GM12878 (cell line): ENCODE measurements around the gene TNNC2. TPM values are rescaled to one million over a fixed set of nuclear protein-coding genes. Genes with fewer than 3 reads are reported as not detected.

Experiments
- EED ChIP-seq: sonication (generic); IDR thresholded peaks from 2 replicates; pipeline ENCODE4 v1.6.1; 2016; ENCODE audit warnings: antibody characterized with exemption, low read depth
- ELK1 ChIP-seq: IDR thresholded peaks from 2 replicates; pipeline ENCODE4 v1.6.1; 2012; ENCODE audit warnings: low read depth, low read length, improper control_type of control experiment
- HDAC6 ChIP-seq: fragments of 200-600 bp; sonication (generic); IDR thresholded peaks from one replicate; pipeline ENCODE4 v1.8.0; 2017; ENCODE audit warnings: antibody characterized with exemption; ENCODE audit not compliant: unreplicated experiment
- IRF5 ChIP-seq: fragments of 450-650 bp; IDR thresholded peaks from 2 replicates; pipeline ENCODE4 v1.6.1; 2017; ENCODE audit warnings: borderline replicate concordance
- JUND ChIP-seq: IDR thresholded peaks from 2 replicates; pipeline ENCODE4 v1.6.1; 2012; ENCODE audit warnings: low read depth, mild to moderate bottlenecking, low read length, improper control_type of control experiment, moderate library complexity
- KLF5 ChIP-seq: fragments of 450-650 bp; IDR thresholded peaks from 2 replicates; pipeline ENCODE4 v1.6.1; 2014; ENCODE audit warnings: mild to moderate bottlenecking; ENCODE audit not compliant: partially characterized antibody
- LARP7 ChIP-seq: fragments of 450-650 bp; IDR thresholded peaks from 2 replicates; pipeline ENCODE4 v1.6.1; 2017; ENCODE audit warnings: mild to moderate bottlenecking
- MEF2A ChIP-seq: IDR thresholded peaks from 2 replicates; pipeline ENCODE4 v1.6.1; 2011; ENCODE audit warnings: low read depth, mild to moderate bottlenecking, low read length, moderate library complexity; ENCODE audit not compliant: insufficient read depth
- MLLT1 ChIP-seq: fragments of 450-650 bp; IDR thresholded peaks from 2 replicates; pipeline ENCODE4 v1.6.1; 2016; ENCODE audit warnings: mild to moderate bottlenecking
- MTA3 ChIP-seq: IDR thresholded peaks from 2 replicates; pipeline ENCODE4 v1.6.1; 2012; ENCODE audit warnings: low read length, inconsistent platforms, borderline replicate concordance
- MYC ChIP-seq: IDR thresholded peaks from 2 replicates; pipeline ENCODE4 v1.6.1; 2011; ENCODE audit warnings: mild to moderate bottlenecking, low read length, moderate library complexity, inconsistent platforms; ENCODE audit not compliant: insufficient read depth, insufficient replicate concordance, insufficient read length, severe bottlenecking
- NFIC ChIP-seq: IDR thresholded peaks from 2 replicates; pipeline ENCODE4 v1.6.1; 2012; ENCODE audit warnings: low read depth, mild to moderate bottlenecking, inconsistent platforms, low read length, moderate library complexity
- NFXL1 ChIP-seq: fragments of 450-650 bp; IDR thresholded peaks from 2 replicates; pipeline ENCODE4 v1.6.1; 2017; ENCODE audit warnings: antibody characterized with exemption, mild to moderate bottlenecking, borderline replicate concordance
- NFYA ChIP-seq: IDR thresholded peaks from 2 replicates; pipeline ENCODE4 v1.6.1; 2011; ENCODE audit warnings: low read depth, mild to moderate bottlenecking, low read length, improper control_type of control experiment, borderline replicate concordance
- PML ChIP-seq: IDR thresholded peaks from 2 replicates; pipeline ENCODE4 v1.6.1; 2012; ENCODE audit warnings: low read length, inconsistent platforms
- RUNX3 ChIP-seq: IDR thresholded peaks from 2 replicates; pipeline ENCODE4 v1.6.1; 2012; ENCODE audit warnings: low read length, inconsistent platforms
- SIN3A ChIP-seq: IDR thresholded peaks from 2 replicates; pipeline ENCODE4 v1.6.1; 2012; ENCODE audit warnings: low read depth, low read length, improper control_type of control experiment
- SPI1 ChIP-seq: IDR thresholded peaks from 2 replicates; pipeline ENCODE4 v1.6.1; 2011; ENCODE audit warnings: low read depth, mild to moderate bottlenecking, low read length, moderate library complexity, borderline replicate concordance; ENCODE audit not compliant: insufficient read depth
- SREBF2 ChIP-seq: IDR thresholded peaks from 2 replicates; pipeline ENCODE4 v1.6.1; 2012; ENCODE audit warnings: mild to moderate bottlenecking, low read length
- ZBED1 ChIP-seq: IDR thresholded peaks from 2 replicates; pipeline ENCODE4 v1.6.1; 2016; ENCODE audit warnings: borderline replicate concordance
- ZNF207 ChIP-seq: fragments of 450-650 bp; IDR thresholded peaks from 2 replicates; pipeline ENCODE4 v1.6.1; 2014; ENCODE audit warnings: antibody characterized with exemption, mild to moderate bottlenecking, borderline replicate concordance
- ZNF622 ChIP-seq: fragments of 450-650 bp; IDR thresholded peaks from 2 replicates; pipeline ENCODE4 v1.6.1; 2017; ENCODE audit warnings: mild to moderate bottlenecking, inconsistent platforms
- polyA plus RNA-seq, 11 experiments: library from polyadenylated mRNA; depleted of rRNA in 4 of 11; unstranded in 6 of 11; stranded (reverse) in 5 of 11; fragments of >200 nt; fragmentation: Nextera tagmentation in 4 of 11; fragmentation: Illumina TruSeq in 1 of 11; extraction: Ambion mirVana in 4 of 11; extraction: Trizol in 1 of 11; gene quantifications; 1 replicate in 1 of 11; 2 replicates in 10 of 11; pipeline versions ENCODE4 v1.2.1 to v1.2.3, GENCODE V29; 2011 to 2016; ENCODE audit warnings: inconsistent platforms in 2 of 11, missing spikeins in 2 of 11, low read depth in 1 of 11
- total RNA-seq, 4 experiments: library from RNA; depleted of rRNA in 3 of 4; stranded (reverse); fragments of >200 nt in 3 of 4; fragmentation: Illumina TruSeq in 1 of 4; extraction: Trizol in 1 of 4; gene quantifications; 2 replicates each; pipeline versions ENCODE4 v1.2.1 to v1.2.3, GENCODE V29; 2013 to 2021
- TF ChIP-seq, protein P1 (sequence below): IDR thresholded peaks from 2 replicates; pipeline ENCODE4 v1.6.1; 2012; ENCODE audit warnings: low read depth, low read length, improper control_type of control experiment

The TNNC2 gene
- total and polyA plus RNA-seq, 10 of the 15 experiments (the other 5 are each of a cell fraction or from before 2014, with no cell fraction given): 0.37 TPM; not detected in 9

- TF ChIP-seq IRF5 (no peak), HDAC6 (no peak), KLF5 (peak; percentile 44), ZNF207 (no peak), ZNF622 (no peak), EED (no peak), SREBF2 (no peak), PML (no peak), ZBED1 (no peak), RUNX3 (peak; percentile 35; the same call in 1 of the 2 replicates), NFIC (peak; percentile 26; the same call in 1 of the 2 replicates), LARP7 (peak; percentile 62; the same call in 1 of the 2 replicates), SIN3A (peak; percentile 99), MEF2A (no peak), MLLT1 (no peak; the same call in 1 of the 2 replicates), ELK1 (no peak), NFYA (peak; percentile 95), JUND (no peak), MYC (peak; percentile 43), NFXL1 (no peak), SPI1 (no peak), MTA3 (no peak)
- TF ChIP-seq, protein P1, sequence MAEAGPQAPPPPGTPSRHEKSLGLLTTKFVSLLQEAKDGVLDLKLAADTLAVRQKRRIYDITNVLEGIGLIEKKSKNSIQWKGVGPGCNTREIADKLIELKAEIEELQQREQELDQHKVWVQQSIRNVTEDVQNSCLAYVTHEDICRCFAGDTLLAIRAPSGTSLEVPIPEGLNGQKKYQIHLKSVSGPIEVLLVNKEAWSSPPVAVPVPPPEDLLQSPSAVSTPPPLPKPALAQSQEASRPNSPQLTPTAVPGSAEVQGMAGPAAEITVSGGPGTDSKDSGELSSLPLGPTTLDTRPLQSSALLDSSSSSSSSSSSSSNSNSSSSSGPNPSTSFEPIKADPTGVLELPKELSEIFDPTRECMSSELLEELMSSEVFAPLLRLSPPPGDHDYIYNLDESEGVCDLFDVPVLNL: peak; percentile 98
These were observed 14.7 kb downstream of the TNNC2 start, which contains the start of gene UBE2C (continued) for GRCh38 chr20:45812157-45813005.
